IPS-18a (cell line): Measurements from ENCODE around the gene HMGA1.
"Not testable (repeated sequence)": the region's sequence is repeated elsewhere in the genome, so short reads cannot be mapped to it uniquely, and the experiment has no call there.

Experiments used
- H3K27ac ChIP-seq: one replicate; pipeline ENCODE4 v1.5.1; 2013; ENCODE audit warnings: low read length
- H3K27me3 ChIP-seq: one replicate; pipeline ENCODE4 v1.6.1; 2013; ENCODE audit warnings: mild to moderate bottlenecking, low read length; ENCODE audit not compliant: control insufficient read depth, insufficient read depth
- H3K36me3 ChIP-seq: one replicate; pipeline ENCODE4 v1.6.1; 2013; ENCODE audit warnings: low read depth, low read length; ENCODE audit not compliant: control insufficient read depth
- H3K4me1 ChIP-seq: one replicate; pipeline ENCODE4 v1.6.1; 2013; ENCODE audit warnings: low read depth, low read length; ENCODE audit not compliant: control insufficient read depth
- H3K4me3 ChIP-seq: one replicate; pipeline ENCODE4 v1.5.1; 2013; ENCODE audit warnings: low read length
- H3K9ac ChIP-seq: one replicate; pipeline ENCODE4 v1.6.1; 2013; ENCODE audit warnings: mild to moderate bottlenecking, low read length, moderate library complexity
- H3K9me3 ChIP-seq: one replicate; pipeline ENCODE4 v1.6.1; 2013; ENCODE audit warnings: low read depth, low read length; ENCODE audit not compliant: control insufficient read depth

The HMGA1 gene

GRCh38 chr6:34243901-34244884 lies 7.5 kb downstream of the HMGA1 start:
- Histone ChIP-seq H3K36me3 (peaks cover 55% of the 10 kb centered on the region), H3K9me3 (no peaks in the 10 kb centered on the region), H3K9ac (no peak overlapping the region), H3K4me1 (peaks cover 12% of the 10 kb centered on the region), H3K27ac (no peak overlapping the region), H3K27me3 (no peaks in the 10 kb centered on the region), H3K4me3 (no peak overlapping the region)

- H3K9me3 ChIP-seq, H3K4me3 ChIP-seq, H3K4me1 ChIP-seq, H3K27ac ChIP-seq, H3K27me3 ChIP-seq, H3K9ac ChIP-seq: not testable (repeated sequence)
- peaks cover 45% of the 10 kb centered on the region for H3K36me3 ChIP-seq
Measured at GRCh38 chr6:34245032-34245760, 8.5 kb downstream of the HMGA1 start.

- peaks cover 39% of the 10 kb centered on the region for H3K36me3 ChIP-seq
- not testable (repeated sequence) for H3K9me3 ChIP-seq, H3K9ac ChIP-seq, H3K4me1 ChIP-seq, H3K4me3 ChIP-seq, H3K27ac ChIP-seq, H3K27me3 ChIP-seq
Measured at GRCh38 chr6:34245761-34246140, 9.1 kb downstream of the HMGA1 start.

GRCh38 chr6:34246249-34246562 lies 9.5 kb downstream of the HMGA1 start:
- no peak overlapping the region for H3K9ac ChIP-seq
- H3K9me3 ChIP-seq, result no peaks in the 10 kb centered on the region
- H3K4me3 ChIP-seq, result no peak overlapping the region
- H3K27ac ChIP-seq, result no peak overlapping the region
- H3K27me3 ChIP-seq, result no peaks in the 10 kb centered on the region
- H3K4me1 ChIP-seq, result peaks cover 3% of the 10 kb centered on the region
- H3K36me3 ChIP-seq, result peaks cover 35% of the 10 kb centered on the region

GRCh38 chr6:34246563-34247391 lies 10.1 kb downstream of the HMGA1 start:
- H3K36me3 ChIP-seq, result peaks cover 29% of the 10 kb centered on the region
- no peak overlapping the region for H3K27ac ChIP-seq
- H3K4me3 ChIP-seq, result no peak overlapping the region
- H3K9me3 ChIP-seq, result no peaks in the 10 kb centered on the region
- no peaks in the 10 kb centered on the region for H3K27me3 ChIP-seq
- no peak overlapping the region for H3K9ac ChIP-seq
- peaks cover 3% of the 10 kb centered on the region for H3K4me1 ChIP-seq

- Histone ChIP-seq H3K9me3 (no peaks in the 10 kb centered on the region), H3K9ac (peak overlapping the region; percentile 60), H3K36me3 (peaks cover 20% of the 10 kb centered on the region), H3K27me3 (no peaks in the 10 kb centered on the region), H3K4me3 (peak overlapping the region; percentile 84), H3K27ac (no peak overlapping the region), H3K4me1 (peaks cover 3% of the 10 kb centered on the region)
Measured at GRCh38 chr6:34247481-34248197, 11.0 kb downstream of the HMGA1 start.

- Histone ChIP-seq H3K36me3 (peaks cover 14% of the 10 kb centered on the region), H3K27me3 (no peaks in the 10 kb centered on the region), H3K4me1 (peaks cover 3% of the 10 kb centered on the region), H3K4me3 (peak overlapping the region; percentile 84), H3K9me3 (no peaks in the 10 kb centered on the region), H3K9ac (peak overlapping the region; percentile 60), H3K27ac (no peak overlapping the region)
Measured at GRCh38 chr6:34248198-34248726, 11.6 kb downstream of the HMGA1 start.

- Histone ChIP-seq H3K27me3 (no peaks in the 10 kb centered on the region), H3K9me3 (no peaks in the 10 kb centered on the region), H3K4me1 (no peaks in the 10 kb centered on the region), H3K27ac (no peak within 1 kb of the TSS), H3K9ac (peak within 1 kb of the TSS; percentile 60), H3K4me3 (peak within 1 kb of the TSS; percentile 84), H3K36me3 (peaks cover 8% of the 10 kb centered on the region)
Measured at GRCh38 chr6:34248727-34249468, 12.2 kb downstream of the HMGA1 start, which contains the start of gene SMIM29. Gene SMIM29 (minus strand): TSS chr6:34249006. CDS start chr6:34247791, 1,215 bp downstream.

- no peak overlapping the region for H3K27ac ChIP-seq
- no peaks in the 10 kb centered on the region for H3K4me1 ChIP-seq
- peaks cover under 1% of the 10 kb centered on the region for H3K36me3 ChIP-seq
- peak overlapping the region; percentile 76 for H3K4me3 ChIP-seq
- peak overlapping the region; percentile 52 for H3K9ac ChIP-seq
- H3K9me3 ChIP-seq, result no peaks in the 10 kb centered on the region
- no peaks in the 10 kb centered on the region for H3K27me3 ChIP-seq
Measured at GRCh38 chr6:34249469-34250261, 13.0 kb downstream of the HMGA1 start.

GRCh38 chr6:34252395-34252794 lies 15.7 kb downstream of the HMGA1 start:
- H3K9ac ChIP-seq, H3K36me3 ChIP-seq, H3K27me3 ChIP-seq, H3K27ac ChIP-seq, H3K4me3 ChIP-seq, H3K4me1 ChIP-seq, H3K9me3 ChIP-seq: not testable (repeated sequence)
